Measurements from ENCODE around the gene PTPRQ.
A peak's percentile ranks its signal among the peaks of the same experiment; 100 is the strongest.
"Not testable (repeated sequence)": the region's sequence is repeated elsewhere in the genome, so short reads cannot be mapped to it uniquely, and the experiment has no call there.

PTPRQ gene

DNA sequence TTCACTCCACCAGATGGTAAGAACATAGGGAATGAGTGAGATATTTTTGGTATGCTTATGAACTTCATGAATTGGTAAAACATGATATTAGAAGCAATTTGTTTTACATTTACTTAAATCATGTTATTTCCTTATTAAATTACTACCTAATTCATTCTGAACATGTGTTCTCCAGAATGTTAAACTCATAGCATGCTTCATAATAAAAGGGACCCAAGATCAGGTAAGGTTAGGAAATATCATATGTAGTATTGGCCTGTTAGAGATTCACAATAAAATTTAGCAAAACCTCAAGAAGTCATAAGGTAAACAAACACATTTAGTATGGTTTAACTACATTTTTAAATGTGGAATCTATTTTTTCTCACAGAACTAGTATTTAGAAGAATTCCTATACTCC lies 28.2 kb downstream of the PTPRQ start:
- DNase-seq = no peak

GRCh38 chr12:80472911-80473500 lies 29.0 kb downstream of the PTPRQ start:
- peak; percentile 9 to 29 for DNase-seq

DNA sequence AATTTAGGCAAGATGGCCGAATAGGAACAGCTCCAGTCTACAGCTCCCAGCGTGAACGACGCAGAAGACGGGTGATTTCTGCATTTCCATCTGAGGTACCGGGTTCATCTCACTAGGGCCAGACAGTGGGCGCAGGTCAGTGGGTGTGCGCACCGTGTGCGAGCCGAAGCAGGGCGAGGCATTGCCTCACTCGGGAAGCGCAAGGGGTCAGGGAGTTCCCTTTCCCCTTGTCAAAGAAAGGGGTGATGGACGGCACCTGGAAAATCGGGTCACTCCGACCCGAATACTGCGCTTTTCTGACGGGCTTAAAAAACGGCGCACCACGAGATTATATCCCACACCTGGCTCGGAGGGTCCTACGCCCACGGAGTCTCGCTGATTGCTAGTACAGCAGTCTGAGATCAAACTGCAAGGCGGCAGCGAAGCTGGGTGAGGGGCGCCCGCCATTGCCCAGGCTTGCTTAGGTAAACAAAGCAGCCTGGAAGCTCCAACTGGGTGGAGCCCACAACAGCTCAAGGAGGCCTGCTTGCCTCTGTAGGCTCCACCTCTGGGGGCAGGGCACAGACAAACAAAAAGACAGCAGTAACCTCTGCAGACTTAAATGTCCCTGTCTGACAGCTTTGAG lies 33.6 kb downstream of the PTPRQ start:
- DNase-seq = not testable (repeated sequence)

GRCh38 chr12:80484746-80485145 lies 40.7 kb downstream of the PTPRQ start:
- DNase-seq = no peak

GRCh38 chr12:80485222-80485987 lies 41.4 kb downstream of the PTPRQ start:
- DNase-seq = no peak

DNA sequence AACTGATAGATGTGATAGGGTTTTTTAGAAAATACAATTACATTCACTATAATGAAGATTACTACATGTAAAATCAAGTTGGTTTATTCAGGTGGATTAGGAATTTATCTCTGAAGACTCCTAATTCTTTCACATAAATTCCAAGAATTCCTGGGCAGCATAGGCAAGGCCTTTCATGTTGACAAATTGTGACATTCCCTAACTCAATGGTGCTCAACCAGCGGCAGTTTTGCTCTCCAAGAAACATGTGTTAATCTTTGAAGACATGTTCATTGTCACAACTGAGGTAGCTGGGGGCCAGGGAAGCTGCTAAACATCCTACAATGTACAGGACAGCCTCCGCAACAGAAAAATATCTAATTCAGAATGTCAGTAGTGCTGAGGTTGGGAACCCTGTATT lies 46.3 kb downstream of the PTPRQ start:
- DNase-seq = no peak

DNA sequence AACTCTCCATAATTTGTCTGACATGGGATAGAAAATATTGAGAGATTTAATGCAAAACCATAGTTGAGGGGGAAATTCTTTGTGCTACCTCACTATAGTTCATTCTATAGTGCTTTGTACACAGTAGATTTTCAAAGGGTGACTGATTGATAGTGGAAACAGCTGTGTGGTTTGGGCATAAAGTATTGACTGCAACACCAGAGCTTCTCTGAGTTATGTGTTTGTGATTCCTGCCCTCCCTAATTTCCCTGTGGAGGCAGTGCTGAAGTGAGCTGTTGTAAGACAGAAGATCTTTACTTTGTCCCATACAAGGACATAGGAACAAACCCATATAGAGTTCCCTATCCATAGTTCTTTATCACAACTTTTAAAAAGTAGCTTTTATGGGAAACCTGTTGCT lies 47.1 kb downstream of the PTPRQ start:
- no peak for DNase-seq

DNA sequence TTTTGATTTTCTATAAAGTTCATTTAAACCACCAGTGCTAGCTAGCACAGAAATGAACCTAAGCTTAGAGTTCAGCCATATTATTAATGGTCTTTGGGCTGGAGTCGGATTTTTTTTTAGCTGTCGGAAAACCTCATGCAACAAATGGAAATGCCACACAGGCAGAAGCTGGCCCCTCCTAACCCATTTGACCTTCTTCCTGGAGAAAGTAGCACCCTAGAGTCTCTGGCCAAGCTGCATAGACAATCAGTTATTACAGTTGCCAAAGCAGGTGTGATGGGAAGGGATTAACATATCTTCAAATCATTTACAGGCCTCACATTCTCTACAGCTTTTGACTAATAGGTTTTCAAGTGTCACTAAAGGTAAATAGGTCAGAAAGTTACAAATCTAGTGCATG lies 49.4 kb downstream of the PTPRQ start:
- DNase-seq = no peak

- no peak for DNase-seq
Observed at GRCh38 chr12:80494836-80495235, 50.8 kb downstream of the PTPRQ start.

DNA sequence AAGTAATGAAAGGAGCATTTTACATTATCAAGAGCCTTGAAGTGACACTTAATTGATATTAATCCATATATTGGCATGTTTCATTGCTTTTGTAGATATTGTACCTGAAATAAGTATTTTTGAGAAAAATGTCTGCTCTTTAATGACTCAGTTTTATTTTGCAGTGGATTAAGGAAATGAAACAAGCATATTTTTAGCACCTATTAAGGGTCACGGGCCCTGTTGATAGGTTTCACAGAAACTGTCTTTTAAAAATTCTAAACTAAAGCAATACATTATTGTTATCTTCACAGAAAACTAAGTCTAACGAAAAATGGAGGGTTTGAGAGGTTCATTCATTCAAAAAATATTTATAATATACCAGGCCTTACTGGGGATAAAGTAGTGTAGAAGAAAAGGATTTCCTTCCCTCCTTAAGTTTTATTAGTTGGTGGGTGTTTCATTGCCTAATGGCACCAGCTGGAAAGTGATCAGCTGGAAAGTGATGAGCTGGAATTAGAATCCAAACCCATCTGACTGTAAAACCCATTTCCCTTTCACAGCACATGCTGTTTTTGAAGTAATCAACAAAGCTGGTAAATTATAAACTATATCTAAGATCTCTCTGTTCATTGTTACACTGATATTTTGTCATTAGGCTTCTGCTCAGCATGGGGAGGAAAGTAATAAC lies 54.2 kb downstream of the PTPRQ start:
- no peak for DNase-seq

GRCh38 chr12:80504389-80505163 lies 60.5 kb downstream of the PTPRQ start:
- DNase-seq = no peak

DNA sequence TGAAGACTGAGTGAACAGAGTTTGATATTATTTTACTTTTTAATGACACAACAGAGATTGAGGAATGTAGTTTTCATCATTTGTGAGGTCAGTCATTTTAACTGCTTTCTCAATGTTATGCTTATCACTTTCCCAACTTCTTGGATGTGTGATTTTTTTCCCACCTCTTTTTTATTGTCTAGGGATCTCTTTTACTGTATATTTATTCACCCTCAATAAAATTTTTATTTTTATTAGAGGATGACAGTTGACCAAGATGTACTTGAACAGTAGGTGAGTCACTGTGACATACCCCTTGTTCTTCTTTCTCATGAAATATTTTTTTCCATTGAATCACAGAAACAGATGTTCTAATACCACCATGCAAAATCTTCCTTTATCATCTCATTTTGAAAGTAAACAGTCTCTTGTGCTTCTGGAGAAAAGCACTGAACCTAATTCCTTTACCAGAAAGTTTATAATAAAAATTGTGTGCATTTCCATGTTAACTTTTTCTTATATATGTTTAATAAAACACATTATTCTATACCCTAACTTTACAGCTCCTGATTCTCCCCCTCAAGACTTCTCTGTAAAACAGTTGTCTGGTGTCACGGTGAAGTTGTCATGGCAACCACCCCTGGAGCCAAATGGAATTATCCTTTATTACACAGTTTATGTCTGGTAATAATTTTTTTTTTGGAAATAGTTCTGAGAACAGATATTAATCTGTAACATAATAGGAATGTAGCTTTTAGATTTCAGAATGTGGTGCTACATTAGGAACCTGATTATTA lies 65.9 kb downstream of the PTPRQ start:
- no peak for DNase-seq

GRCh38 chr12:80512781-80513180 lies 68.7 kb downstream of the PTPRQ start:
- no peak for DNase-seq

GRCh38 chr12:80513211-80513610 lies 69.2 kb downstream of the PTPRQ start:
- no peak for DNase-seq

DNA sequence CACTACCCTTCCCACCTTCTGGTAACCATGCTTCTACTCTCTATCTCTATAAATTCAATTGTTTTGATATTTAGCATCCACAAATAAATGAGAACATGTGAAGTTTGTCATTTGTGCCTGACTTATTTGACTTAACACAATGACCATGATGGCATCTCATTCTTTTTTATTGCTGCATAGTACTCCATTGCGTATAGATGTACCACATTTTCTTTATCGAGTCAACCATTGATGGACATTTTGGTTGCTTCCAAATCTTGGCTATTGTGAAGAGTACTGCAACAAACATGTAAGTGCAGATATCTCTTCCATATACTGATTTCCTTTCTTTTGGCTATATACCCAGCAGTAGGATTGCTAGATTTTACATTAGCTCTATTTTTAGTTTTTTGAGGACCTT lies 73.6 kb downstream of the PTPRQ start:
- no peak for DNase-seq

- DNase-seq = no peak
Observed at GRCh38 chr12:80531646-80532045, 87.6 kb downstream of the PTPRQ start.

- DNase-seq = no peak
Observed at GRCh38 chr12:80539029-80539428, 95.0 kb downstream of the PTPRQ start.

- no peak for DNase-seq
Observed at GRCh38 chr12:80549298-80549697, 105.3 kb downstream of the PTPRQ start.

GRCh38 chr12:80551897-80552296 lies 107.9 kb downstream of the PTPRQ start:
- no peak for DNase-seq

- no peak for DNase-seq
Observed at GRCh38 chr12:80553316-80553715, 109.3 kb downstream of the PTPRQ start.

DNA sequence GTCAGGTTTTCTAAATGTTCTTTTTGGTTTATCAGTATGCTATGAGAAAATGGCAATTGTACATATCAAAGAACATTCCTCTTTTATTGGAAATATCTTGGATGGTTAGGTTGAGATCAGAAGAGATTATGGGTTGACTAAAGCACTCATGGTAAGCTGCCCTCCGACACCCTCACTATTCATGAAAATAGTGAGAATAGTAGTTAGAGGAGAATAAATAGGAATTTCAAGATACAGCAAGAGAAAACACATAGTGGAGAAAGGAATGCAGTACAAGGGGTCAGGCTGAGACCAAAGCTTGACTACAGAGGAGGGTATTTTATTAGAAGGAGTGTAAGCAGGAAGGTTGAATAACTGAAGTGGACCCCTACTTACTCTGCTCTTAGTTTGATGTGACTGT lies 112.5 kb downstream of the PTPRQ start:
- no peak for DNase-seq

GRCh38 chr12:80559766-80560165 lies 115.7 kb downstream of the PTPRQ start:
- no peak for DNase-seq
